Activated CD8-positive, alpha-beta memory T cell treated with anti-CD3 and anti-CD28 coated beads for 24 hours (primary cell): ENCODE data around the gene TMEM132E.

Source experiments
- DNase-seq: peaks from one replicate; pipeline ENCODE4 v3.0.0-alpha.2; 2020

TMEM132E gene

GRCh38 chr17:34569591-34569990 is 9.8 kb upstream of the TMEM132E start:
- no peak for DNase-seq

- no peak for DNase-seq
These were observed 8.9 kb upstream of the TMEM132E start for GRCh38 chr17:34570506-34570905.

- no peak for DNase-seq
These were observed 7.8 kb upstream of the TMEM132E start for GRCh38 chr17:34571428-34572130.

- no peak for DNase-seq
These were observed 6.9 kb upstream of the TMEM132E start for GRCh38 chr17:34572483-34572882.

- DNase-seq = no peak
These were observed 4.2 kb upstream of the TMEM132E start for GRCh38 chr17:34575182-34575581.

GRCh38 chr17:34578016-34578415 is 1.4 kb upstream of the TMEM132E start:
- no peak for DNase-seq

GRCh38 chr17:34578656-34579016 is 746 bp upstream of the TMEM132E start:
- no peak for DNase-seq

GRCh38 chr17:34579979-34580684 is 750 bp downstream of the TMEM132E start:
- DNase-seq = peak; percentile 62

- no peak for DNase-seq
These were observed 1.5 kb downstream of the TMEM132E start for GRCh38 chr17:34580685-34581445.

- DNase-seq = no peak
These were observed 2.2 kb downstream of the TMEM132E start for GRCh38 chr17:34581446-34582184.

- no peak for DNase-seq
These were observed 3.0 kb downstream of the TMEM132E start for GRCh38 chr17:34582185-34582900.

GRCh38 chr17:34582901-34583245 is 3.5 kb downstream of the TMEM132E start:
- no peak for DNase-seq

- DNase-seq = no peak
These were observed 5.5 kb downstream of the TMEM132E start for GRCh38 chr17:34584805-34585416.

GRCh38 chr17:34586346-34586846 is 7.0 kb downstream of the TMEM132E start:
- no peak for DNase-seq

- no peak for DNase-seq
These were observed 8.9 kb downstream of the TMEM132E start for GRCh38 chr17:34588266-34588665.

GRCh38 chr17:34589120-34589965 is 10.0 kb downstream of the TMEM132E start:
- DNase-seq = no peak

- no peak for DNase-seq
These were observed 12.6 kb downstream of the TMEM132E start for GRCh38 chr17:34592002-34592401.

- DNase-seq = no peak
These were observed 17.5 kb downstream of the TMEM132E start for GRCh38 chr17:34596920-34597319.

- DNase-seq = no peak
These were observed 18.9 kb downstream of the TMEM132E start for GRCh38 chr17:34598161-34598776.

GRCh38 chr17:34601416-34601815 is 22.0 kb downstream of the TMEM132E start:
- no peak for DNase-seq
